Esophagus squamous epithelium (tissue), 5 donors: ENCODE measurements around the gene GJB3. TPM values are rescaled to one million over a fixed set of nuclear protein-coding genes. Genes with fewer than 3 reads are reported as not detected.
"Not testable (repeated sequence)": the region's sequence is repeated elsewhere in the genome, so short reads cannot be mapped to it uniquely, and the experiment has no call there.

Experiments used
- DNase-seq: peaks from one replicate; lab custom pipeline; 2025; lab: John Stamatoyannopoulos, UW
- H3K27ac ChIP-seq, 4 donors: fragments of 200-600 bp; sonication (generic); one replicate each; pipeline ENCODE4 v1.5.1; 2016 to 2019; ENCODE audit warnings: mild to moderate bottlenecking in 1 of 4
- H3K27me3 ChIP-seq, 4 donors: fragments of 200-600 bp; sonication (generic); 1 replicate in 3 of 4; 2 replicates in 1 of 4; pipeline versions ENCODE4 v1.5.1 to v1.6.0; 2017 to 2021; ENCODE audit warnings: antibody characterized with exemption in 1 of 4
- H3K36me3 ChIP-seq, 3 donors: fragments of 200-600 bp; sonication (generic); one replicate each; pipeline ENCODE4 v1.5.1; 2016 to 2019
- H3K4me1 ChIP-seq, 3 donors: fragments of 200-600 bp; sonication (generic); one replicate each; pipeline ENCODE4 v1.5.1; 2017 to 2019
- H3K4me3 ChIP-seq, 4 donors: fragments of 200-600 bp; sonication (generic); 1 replicate in 3 of 4; 2 replicates in 1 of 4; pipeline ENCODE4 v1.5.1; 2016 to 2019; ENCODE audit warnings: mild to moderate bottlenecking in 2 of 4, moderate library complexity in 1 of 4
- H3K9me3 ChIP-seq, 3 donors: fragments of 200-600 bp; sonication (generic); one replicate each; pipeline ENCODE4 v1.5.1; 2016 to 2019
- CTCF ChIP-seq, 6 experiments: fragments of 450-650 bp in 4 of 6; fragments of 200-600 bp in 2 of 6; sonication (generic) in 2 of 6; IDR thresholded peaks; one replicate each; pipeline ENCODE4 v1.5.1; 2016 to 2019; ENCODE audit warnings: antibody characterized with exemption in 6 of 6, mild to moderate bottlenecking in 4 of 6, moderate library complexity in 4 of 6
- POLR2A ChIP-seq, 4 donors: fragments of 450-650 bp; IDR thresholded peaks; one replicate each; pipeline ENCODE4 v1.6.1; 2017; ENCODE audit warnings: antibody characterized with exemption in 4 of 4, mild to moderate bottlenecking in 4 of 4, moderate library complexity in 3 of 4
- WGBS, 2 donors: methylation state at CpG; one replicate each; pipeline ENCODE4 v1.1.5; 2018; 5-methylcytosine and 5-hydroxymethylcytosine counted together
- intact Hi-C: fragments of 100-400 bp; cut with DNase I; formaldehyde crosslinking; loops from one replicate; pipeline ENCODE4 v1.15.0; 2022
- total RNA-seq, 4 donors: library from RNA; depleted of rRNA; stranded (reverse); fragments of >200 nt; gene quantifications; one replicate each; pipeline ENCODE4 v1.1.0, GENCODE V29; 2016
- donor health status: DM: yes; HTN: yes; CAD: no.

GJB3 gene
- total RNA-seq, 4 donors from 2014 or later: 82.6 to 123 (median 94.4) TPM

- H3K27ac ChIP-seq: no peak overlapping the region
- H3K36me3 ChIP-seq: no peaks in the 10 kb centered on the region
- no peaks in the 10 kb centered on the region for H3K27me3 ChIP-seq
- H3K9me3 ChIP-seq: no peaks in the 10 kb centered on the region
- no peak overlapping the region for H3K4me3 ChIP-seq
- intact Hi-C loops: no loop called here
- no peak for TF ChIP-seq CTCF (IDR thresholded peaks at IDR 0.05)
- 44 to 50% methylated on average over 2 to 3 of the region's 3 CpGs for WGBS, 2 donors
- no peaks in the 10 kb centered on the region for H3K4me1 ChIP-seq
- no peak for DNase-seq
Observed at GRCh38 chr1:34806396-34806795, 25.4 kb downstream of the GJB3 start.

GRCh38 chr1:34808051-34808810 lies 27.2 kb downstream of the GJB3 start:
- Histone ChIP-seq H3K27me3 (no peaks in the 10 kb centered on the region), H3K36me3 (no peaks in the 10 kb centered on the region), H3K9me3 (no peaks in the 10 kb centered on the region), H3K4me1 (no peaks in the 10 kb centered on the region), H3K27ac (no peak overlapping the region), H3K4me3 (no peak overlapping the region)
- TF ChIP-seq CTCF (IDR thresholded peaks at IDR 0.05): no peak
- TF ChIP-seq POLR2A (IDR thresholded peaks at IDR 0.05): no peak
- intact Hi-C loops: no loop called here
- no peak for DNase-seq
- WGBS, 2 donors: 55 to 80% methylated on average over 6 to 8 of the region's 9 CpGs

GRCh38 chr1:34810781-34811180 lies 29.8 kb downstream of the GJB3 start:
- WGBS, 2 donors: 88 to 92% methylated on average over 3 of the region's 3 CpGs
- H3K4me1 ChIP-seq, H3K9me3 ChIP-seq, intact Hi-C loops, H3K36me3 ChIP-seq, H3K4me3 ChIP-seq, H3K27me3 ChIP-seq, H3K27ac ChIP-seq, DNase-seq: not testable (repeated sequence)

GRCh38 chr1:34816332-34816731 lies 35.3 kb downstream of the GJB3 start:
- Histone ChIP-seq H3K36me3 (no peaks in the 10 kb centered on the region), H3K27me3 (no peaks in the 10 kb centered on the region), H3K4me3 (no peak overlapping the region), H3K27ac (no peak overlapping the region), H3K4me1 (no peaks in the 10 kb centered on the region), H3K9me3 (no peaks in the 10 kb centered on the region)
- no peak for TF ChIP-seq CTCF (IDR thresholded peaks at IDR 0.05)
- no peak for TF ChIP-seq POLR2A (IDR thresholded peaks at IDR 0.05)
- intact Hi-C loops: no loop called here
- no peak for DNase-seq

GRCh38 chr1:34816778-34817177 lies 35.8 kb downstream of the GJB3 start:
- DNase-seq: no peak
- H3K4me3 ChIP-seq: no peak overlapping the region
- H3K4me1 ChIP-seq: no peaks in the 10 kb centered on the region
- no peaks in the 10 kb centered on the region for H3K36me3 ChIP-seq
- no peaks in the 10 kb centered on the region for H3K9me3 ChIP-seq
- intact Hi-C loops: no loop called here
- WGBS, 2 donors: 65 to 78% methylated on average over 3 of the region's 3 CpGs
- no peak overlapping the region for H3K27ac ChIP-seq
- TF ChIP-seq CTCF (IDR thresholded peaks at IDR 0.05) (no peak), POLR2A (IDR thresholded peaks at IDR 0.05) (no peak)
- no peaks in the 10 kb centered on the region for H3K27me3 ChIP-seq

GRCh38 chr1:34818862-34819261 lies 37.8 kb downstream of the GJB3 start:
- H3K4me3 ChIP-seq, intact Hi-C loops, H3K27ac ChIP-seq, H3K27me3 ChIP-seq, H3K36me3 ChIP-seq, H3K4me1 ChIP-seq, H3K9me3 ChIP-seq, DNase-seq: not testable (repeated sequence)
- WGBS, 2 donors: 87 to 100% methylated on average over 2 of the region's 2 CpGs
